Tongue (tissue), 2 donors: ENCODE measurements around the gene THSD4. TPM values are rescaled to one million over a fixed set of nuclear protein-coding genes. Genes with fewer than 3 reads are reported as not detected.
"Not testable (repeated sequence)": the region's sequence is repeated elsewhere in the genome, so short reads cannot be mapped to it uniquely, and the experiment has no call there.

ENCODE experiments used
- DNase-seq: peaks from one replicate; pipeline ENCODE4 v3.0.0-alpha.2; 2015
- total RNA-seq: library from RNA; depleted of rRNA; stranded (reverse); fragments of >200 nt; gene quantifications from one replicate; pipeline ENCODE4 v1.2.3, GENCODE V29; 2014

The THSD4 gene
- total RNA-seq, 1 donor from 2014 or later: 43.2 TPM

- peak; percentile 50 for DNase-seq
Observed at GRCh38 chr15:71149646-71150557, 34.6 kb downstream of the THSD4 start.

GRCh38 chr15:71151081-71151480, 35.8 kb downstream of the THSD4 start:
- no peak for DNase-seq

GRCh38 chr15:71152542-71152941, 37.3 kb downstream of the THSD4 start:
- DNase-seq: no peak

GRCh38 chr15:71153823-71154524, 38.7 kb downstream of the THSD4 start:
- DNase-seq: peak; percentile 67

GRCh38 chr15:71154607-71155200, 39.4 kb downstream of the THSD4 start:
- DNase-seq: no peak

GRCh38 chr15:71155534-71155933, 40.3 kb downstream of the THSD4 start:
- DNase-seq: no peak

GRCh38 chr15:71160976-71161375, 45.7 kb downstream of the THSD4 start:
- no peak for DNase-seq

- DNase-seq: no peak
Observed at GRCh38 chr15:71162309-71162708, 47.0 kb downstream of the THSD4 start.

GRCh38 chr15:71164606-71165005, 49.3 kb downstream of the THSD4 start:
- not testable (repeated sequence) for DNase-seq

GRCh38 chr15:71167445-71168165, 52.3 kb downstream of the THSD4 start:
- DNase-seq: peak; percentile 15

- DNase-seq: no peak
Observed at GRCh38 chr15:71168166-71168834, 53.0 kb downstream of the THSD4 start.

GRCh38 chr15:71170163-71170562, 54.9 kb downstream of the THSD4 start:
- DNase-seq: no peak

GRCh38 chr15:71171195-71171594, 55.9 kb downstream of the THSD4 start:
- DNase-seq: no peak

GRCh38 chr15:71174360-71174759, 59.1 kb downstream of the THSD4 start:
- DNase-seq: not testable (repeated sequence)

- DNase-seq: no peak
Observed at GRCh38 chr15:71180986-71181853, 65.9 kb downstream of the THSD4 start.

- DNase-seq: no peak
Observed at GRCh38 chr15:71182522-71182921, 67.3 kb downstream of the THSD4 start.

- DNase-seq: no peak
Observed at GRCh38 chr15:71183063-71183462, 67.8 kb downstream of the THSD4 start.

- DNase-seq: no peak
Observed at GRCh38 chr15:71185706-71186105, 70.4 kb downstream of the THSD4 start.

GRCh38 chr15:71186267-71186666, 71.0 kb downstream of the THSD4 start:
- DNase-seq: peak; percentile 83

- DNase-seq: no peak
Observed at GRCh38 chr15:71187078-71187477, 71.8 kb downstream of the THSD4 start.

GRCh38 chr15:71187526-71187925, 72.3 kb downstream of the THSD4 start:
- DNase-seq: peak; percentile 39
